B cell (primary cell): Measurements from ENCODE around the gene TFCP2L1. TPM values are rescaled to one million over a fixed set of nuclear protein-coding genes. Genes with fewer than 3 reads are reported as not detected.

Experiments used
- ATAC-seq: fragments of 200-7000 bp; cut with Tn5 transposase; one replicate; pipeline ENCODE4 v1.10.0; 2021; ENCODE audit warnings: low read depth, mild to moderate bottlenecking, moderate number of reproducible peaks, moderate library complexity
- CTCF ChIA-PET: fragments of 350-600 bp; sonication (Branson Sonifier 250); formaldehyde crosslinking; loops from one replicate; lab custom pipeline; 2021; ENCODE audit warnings: antibody characterized with exemption, inconsistent platforms; lab: Charles Lee
- POLR2A ChIA-PET: fragments of 350-600 bp; sonication (Branson Sonifier 250); formaldehyde crosslinking; loops from one replicate; lab custom pipeline; 2021; ENCODE audit warnings: antibody characterized with exemption; lab: Charles Lee
- DNase-seq: peaks from one replicate; pipeline ENCODE4 v3.0.0; 2013
- H2AFZ ChIP-seq: 2 replicates; pipeline ENCODE4 v1.6.1; 2012; ENCODE audit warnings: mild to moderate bottlenecking, low read depth, low read length; ENCODE audit not compliant: insufficient read depth, poor library complexity, severe bottlenecking
- H3K27ac ChIP-seq, 2 donors: 1 replicate in 1 of 2; 2 replicates in 1 of 2; pipeline ENCODE4 v1.5.1; 2012 to 2013; ENCODE audit warnings: low read length in 2 of 2, mild to moderate bottlenecking in 2 of 2, moderate library complexity in 1 of 2
- H3K27me3 ChIP-seq, 4 experiments: fragments of 200-600 bp in 1 of 4; sonication (generic) in 1 of 4; replicated peaks in 1 of 4; 1 replicate in 2 of 4; 2 replicates in 2 of 4; pipeline versions ENCODE4 v1.6.1 to v1.7.0; 2013 to 2016; ENCODE audit warnings: low read length in 3 of 4, mild to moderate bottlenecking in 2 of 4, mixed read lengths in 1 of 4, moderate library complexity in 1 of 4; ENCODE audit not compliant: insufficient read depth in 4 of 4, control insufficient read depth in 3 of 4; ENCODE audit errors: control extremely low read depth in 1 of 4
- H3K36me3 ChIP-seq, 2 experiments: replicated peaks in 1 of 2; 1 replicate in 1 of 2; 2 replicates in 1 of 2; pipeline versions ENCODE4 v1.6.1 to v1.7.1; 2013; ENCODE audit warnings: low read length in 1 of 2; ENCODE audit not compliant: insufficient read depth in 2 of 2, control insufficient read depth in 1 of 2; ENCODE audit errors: control extremely low read depth in 1 of 2, extremely low read depth in 1 of 2
- H3K4me1 ChIP-seq, 2 donors: fragments of 200-600 bp in 1 of 2; sonication (generic) in 1 of 2; 1 replicate in 1 of 2; 2 replicates in 1 of 2; pipeline versions ENCODE4 v1.5.1 to v1.6.1; 2013 to 2017; ENCODE audit warnings: low read length in 2 of 2; ENCODE audit not compliant: control insufficient read depth in 2 of 2, insufficient read depth in 2 of 2
- H3K4me2 ChIP-seq: replicated peaks from 2 replicates; pipeline ENCODE3; 2012; ENCODE audit warnings: mild to moderate bottlenecking, low read depth, low read length; ENCODE audit not compliant: poor library complexity, severe bottlenecking
- H3K4me3 ChIP-seq, 5 experiments: fragments of 200-600 bp in 1 of 5; sonication (generic) in 1 of 5; 1 replicate in 3 of 5; 2 replicates in 2 of 5; pipeline versions ENCODE4 v1.5.1 to v1.7.0; 2011 to 2016; ENCODE audit warnings: low read length in 4 of 5, mild to moderate bottlenecking in 4 of 5, low read depth in 2 of 5, control low read depth in 1 of 5, moderate library complexity in 1 of 5; ENCODE audit not compliant: insufficient read depth in 1 of 5; ENCODE audit errors: control extremely low read depth in 1 of 5, extremely low read depth in 1 of 5
- H3K79me2 ChIP-seq: fragments of 200-600 bp; sonication (generic); one replicate; pipeline ENCODE4 v1.6.0; 2016; ENCODE audit warnings: low read length; ENCODE audit not compliant: control insufficient read depth, insufficient read depth
- H3K9ac ChIP-seq: fragments of 200-600 bp; sonication (generic); 2 replicates; pipeline ENCODE4 v1.6.1; 2017; ENCODE audit warnings: mild to moderate bottlenecking, low read length, moderate library complexity
- H3K9me3 ChIP-seq, 3 donors: one replicate each; pipeline versions ENCODE4 v1.6.1 to v1.7.1; 2013; ENCODE audit warnings: low read length in 2 of 3; ENCODE audit not compliant: control insufficient read depth in 2 of 3, insufficient read depth in 1 of 3; ENCODE audit errors: control extremely low read depth in 1 of 3
- H4K20me1 ChIP-seq: 2 replicates; pipeline ENCODE4 v1.6.0; 2012; ENCODE audit warnings: mild to moderate bottlenecking, low read length; ENCODE audit not compliant: insufficient read depth, control insufficient read depth, poor library complexity, severe bottlenecking
- H3K27ac Mint-ChIP-seq: one replicate; pipeline ENCODE4 v1.8.0; 2021; ENCODE audit warnings: mixed read lengths
- H3K27me3 Mint-ChIP-seq: one replicate; pipeline ENCODE4 v1.8.0; 2021; ENCODE audit warnings: mixed read lengths
- H3K4me1 Mint-ChIP-seq: one replicate; pipeline ENCODE4 v1.8.0; 2021; ENCODE audit warnings: mixed read lengths
- H3K4me3 Mint-ChIP-seq: one replicate; pipeline ENCODE4 v1.8.0; 2021; ENCODE audit warnings: mixed read lengths
- H3K9me3 Mint-ChIP-seq: one replicate; pipeline ENCODE4 v1.8.0; 2022; ENCODE audit warnings: mixed read lengths; ENCODE audit not compliant: insufficient read depth
- CTCF ChIP-seq: fragments of 200-600 bp; IDR thresholded peaks from one replicate; pipeline ENCODE4 v1.8.0; 2022; ENCODE audit warnings: antibody characterized with exemption, mild to moderate bottlenecking
- EZH2 ChIP-seq: IDR thresholded peaks from 2 replicates; pipeline ENCODE4 v1.6.1; 2012; ENCODE audit warnings: borderline replicate concordance, low read depth, mild to moderate bottlenecking, moderate library complexity, low read length; ENCODE audit not compliant: insufficient read depth, poor library complexity, severe bottlenecking
- WGBS: methylation state at CpG from one replicate; pipeline ENCODE4 v1.1.5; 2013; ENCODE audit warnings: missing lambda C conversion rate; ENCODE audit not compliant: insufficient coverage; 5-methylcytosine and 5-hydroxymethylcytosine counted together
- intact Hi-C: fragments of 100-400 bp; cut with micrococcal nuclease; formaldehyde crosslinking; loops from one replicate; pipeline ENCODE4 v1.10.0; 2022
- polyA plus RNA-seq: library from polyadenylated mRNA; depleted of rRNA; stranded (reverse); fragments of >200 nt; gene quantifications from 2 replicates; pipeline ENCODE4 v1.2.3, GENCODE V29; 2012
- total RNA-seq, 2 donors: library from RNA; stranded (reverse); fragments of 120-200 nt in 1 of 2; gene quantifications; 1 replicate in 1 of 2; 2 replicates in 1 of 2; pipeline versions ENCODE4 v1.2.3 to v1.2.4, GENCODE V29; 2013 to 2022

TFCP2L1 gene
- total and polyA plus RNA-seq, 2 donors (not counting 1 experiment from before 2014, with no cell fraction given): 0.03 TPM; not detected in 1

- H3K27ac Mint-ChIP-seq: no peak overlapping the region
- intact Hi-C loops: no loop called here
- peak overlapping the region; percentile 37 for H3K4me3 Mint-ChIP-seq
- Histone ChIP-seq H3K4me1 (peaks cover 5 to 6% of the 10 kb centered on the region in 2 donors), H3K36me3 (no peaks in the 10 kb centered on the region), H3K27ac (no peak overlapping the region), H3K4me3 (no peak overlapping the region), H3K4me2 (no peak overlapping the region), H2AFZ (no peak overlapping the region), H4K20me1 (no peaks in the 10 kb centered on the region), H3K9ac (no peak overlapping the region), H3K79me2 (no peaks in the 10 kb centered on the region), H3K27me3 (peaks cover 0 to 19% (median 7%) of the 10 kb centered on the region in 4 experiments), H3K9me3 (peaks cover 0 to 4% (median 0%) of the 10 kb centered on the region in 3 donors)
- CTCF ChIA-PET: no interaction called here
- peaks cover 43% of the 10 kb centered on the region for H3K27me3 Mint-ChIP-seq
- ATAC-seq (no peak), DNase-seq (no peak)
- WGBS: 97% methylated on average over 3 of the region's 4 CpGs
- POLR2A ChIA-PET: no interaction called here
- TF ChIP-seq EZH2 (no peak), CTCF (no peak)
- H3K4me1 Mint-ChIP-seq: peaks cover 13% of the 10 kb centered on the region
- no peaks in the 10 kb centered on the region for H3K9me3 Mint-ChIP-seq
These were observed 1.5 kb upstream of the TFCP2L1 start for GRCh38 chr2:121286506-121286905.

GRCh38 chr2:121285926-121286325 is 924 bp upstream of the TFCP2L1 start:
- Histone ChIP-seq H3K9ac (no peak overlapping the region), H3K79me2 (no peaks in the 10 kb centered on the region), H3K36me3 (no peaks in the 10 kb centered on the region), H3K9me3 (peaks cover 0 to 4% (median 0%) of the 10 kb centered on the region in 3 donors), H2AFZ (no peak overlapping the region), H3K27me3 (peaks cover 0 to 19% (median 7%) of the 10 kb centered on the region in 4 experiments), H3K4me2 (no peak overlapping the region), H3K27ac (no peak overlapping the region), H3K4me1 (peaks cover 5 to 6% of the 10 kb centered on the region in 2 donors), H3K4me3 (no peak overlapping the region), H4K20me1 (no peaks in the 10 kb centered on the region)
- Mint-ChIP-seq H3K27me3 (peaks cover 47% of the 10 kb centered on the region), H3K9me3 (no peaks in the 10 kb centered on the region), H3K4me3 (no peak overlapping the region), H3K27ac (no peak overlapping the region), H3K4me1 (peaks cover 13% of the 10 kb centered on the region)
- TF ChIP-seq CTCF (no peak), EZH2 (no peak)
- DNase-seq (no peak), ATAC-seq (no peak)
- ChIA-PET CTCF (no interaction called here), POLR2A (no interaction called here)
- WGBS: 100% methylated on average over 1 of the region's 3 CpGs
- intact Hi-C loops: no loop called here
